Measurements from ENCODE around the gene ASB15. TPM values are rescaled to one million over a fixed set of nuclear protein-coding genes. Genes with fewer than 3 reads are reported as not detected.
"Not testable (repeated sequence)": the region's sequence is repeated elsewhere in the genome, so short reads cannot be mapped to it uniquely, and the experiment has no call there.

Gene ASB15
- total and polyA plus RNA-seq, 3 experiments from 2014 or later = 0.03 TPM; not detected in 2

- no peaks in the 10 kb centered on the region for H3K36me3 Mint-ChIP-seq
- no peak overlapping the region for H3K4me3 Mint-ChIP-seq
- H3K9me3 Mint-ChIP-seq = no peaks in the 10 kb centered on the region
- ChIA-PET CTCF (no interaction called here), POLR2A (no interaction called here)
- H3K4me1 Mint-ChIP-seq = no peaks in the 10 kb centered on the region
- no peaks in the 10 kb centered on the region for H3K4me1 ChIP-seq (ENCODE audit: insufficient read depth, low read length)
- H3K27ac Mint-ChIP-seq = no peak overlapping the region
- no peaks in the 10 kb centered on the region for H3K9me3 ChIP-seq (ENCODE audit: low read length)
- H3K27me3 Mint-ChIP-seq = peaks cover 7 to 30% of the 10 kb centered on the region in 2 donors
- H3K27me3 ChIP-seq (ENCODE audit: insufficient read depth, low read length, poor library complexity, severe bottlenecking) = peaks cover 4% of the 10 kb centered on the region
- no peak for DNase-seq
- no peak overlapping the region for H3K4me3 ChIP-seq (ENCODE audit: low read length)
- H3K27ac ChIP-seq (ENCODE audit: low read depth, low read length) = no peak overlapping the region
- H3K36me3 ChIP-seq (ENCODE audit: insufficient read depth, low read length) = no peaks in the 10 kb centered on the region
Measured at GRCh38 chr7:123632808-123633207, 31.2 kb downstream of the ASB15 start.

- CTCF ChIA-PET = no interaction called here
- no peaks in the 10 kb centered on the region for H3K9me3 Mint-ChIP-seq
Measured at GRCh38 chr7:123633553-123633952, 31.9 kb downstream of the ASB15 start.

GRCh38 chr7:123634011-123634573 is 32.5 kb downstream of the ASB15 start:
- H3K27ac Mint-ChIP-seq; H3K9me3 Mint-ChIP-seq; H3K9me3 ChIP-seq (ENCODE audit: low read length); H3K36me3 Mint-ChIP-seq; H3K36me3 ChIP-seq (ENCODE audit: insufficient read depth, low read length); H3K4me3 ChIP-seq (ENCODE audit: low read length); CTCF ChIA-PET; H3K27me3 ChIP-seq (ENCODE audit: insufficient read depth, low read length, poor library complexity, severe bottlenecking); POLR2A ChIA-PET; H3K4me1 ChIP-seq (ENCODE audit: insufficient read depth, low read length); H3K27ac ChIP-seq (ENCODE audit: low read depth, low read length); DNase-seq; H3K4me3 Mint-ChIP-seq; H3K4me1 Mint-ChIP-seq: not testable (repeated sequence)
- H3K27me3 Mint-ChIP-seq = peaks cover 7 to 38% of the 10 kb centered on the region in 2 donors

More at GRCh38 chr7:123633553-123633952, 31.9 kb downstream of the ASB15 start:
- H3K4me3 Mint-ChIP-seq = no peak overlapping the region
- H3K27me3 ChIP-seq (ENCODE audit: insufficient read depth, low read length, poor library complexity, severe bottlenecking) = peaks cover 4% of the 10 kb centered on the region
- H3K4me1 ChIP-seq (ENCODE audit: insufficient read depth, low read length) = no peaks in the 10 kb centered on the region
- no peaks in the 10 kb centered on the region for H3K36me3 ChIP-seq (ENCODE audit: insufficient read depth, low read length)
- POLR2A ChIA-PET = no interaction called here
- H3K27ac Mint-ChIP-seq = no peak overlapping the region
- no peaks in the 10 kb centered on the region for H3K9me3 ChIP-seq (ENCODE audit: low read length)
- H3K27me3 Mint-ChIP-seq = peaks cover 7 to 38% of the 10 kb centered on the region in 2 donors
- H3K36me3 Mint-ChIP-seq = no peaks in the 10 kb centered on the region
- DNase-seq = no peak
- H3K27ac ChIP-seq (ENCODE audit: low read depth, low read length) = no peak overlapping the region
- no peak overlapping the region for H3K4me3 ChIP-seq (ENCODE audit: low read length)
- no peaks in the 10 kb centered on the region for H3K4me1 Mint-ChIP-seq

GRCh38 chr7:123635551-123636359 is 34.1 kb downstream of the ASB15 start:
- H3K27ac ChIP-seq (ENCODE audit: low read depth, low read length) = no peak overlapping the region
- H3K4me1 Mint-ChIP-seq = no peaks in the 10 kb centered on the region
- POLR2A ChIA-PET = no interaction called here
- H3K27me3 ChIP-seq (ENCODE audit: insufficient read depth, low read length, poor library complexity, severe bottlenecking) = no peaks in the 10 kb centered on the region
- CTCF ChIA-PET = interaction anchor here (1.0 to 1.2 kb wide), 2 partner anchors 229 to 236 kb away, joined by 3 to 7 read pairs; no protein-coding TSS in a partner anchor
- no peaks in the 10 kb centered on the region for H3K36me3 ChIP-seq (ENCODE audit: insufficient read depth, low read length)
- H3K4me1 ChIP-seq (ENCODE audit: insufficient read depth, low read length) = no peaks in the 10 kb centered on the region
- H3K36me3 Mint-ChIP-seq = no peaks in the 10 kb centered on the region
- no peak for DNase-seq
- no peak overlapping the region for H3K27ac Mint-ChIP-seq
- no peaks in the 10 kb centered on the region for H3K9me3 ChIP-seq (ENCODE audit: low read length)
- no peak overlapping the region for H3K4me3 ChIP-seq (ENCODE audit: low read length)
- H3K27me3 Mint-ChIP-seq = peaks cover 6 to 46% of the 10 kb centered on the region in 2 donors
- H3K9me3 Mint-ChIP-seq = no peaks in the 10 kb centered on the region
- no peak overlapping the region for H3K4me3 Mint-ChIP-seq

GRCh38 chr7:123637203-123637602 is 35.6 kb downstream of the ASB15 start:
- POLR2A ChIA-PET = no interaction called here
- H3K9me3 Mint-ChIP-seq = no peaks in the 10 kb centered on the region
- Histone ChIP-seq H3K27me3 (ENCODE audit: insufficient read depth, low read length, poor library complexity, severe bottlenecking) (no peaks in the 10 kb centered on the region), H3K36me3 (ENCODE audit: insufficient read depth, low read length) (no peaks in the 10 kb centered on the region), H3K4me1 (ENCODE audit: insufficient read depth, low read length) (no peaks in the 10 kb centered on the region), H3K27ac (ENCODE audit: low read depth, low read length) (no peak overlapping the region), H3K9me3 (ENCODE audit: low read length) (no peaks in the 10 kb centered on the region), H3K4me3 (ENCODE audit: low read length) (no peak overlapping the region)
- no peaks in the 10 kb centered on the region for H3K4me1 Mint-ChIP-seq
- no peak for DNase-seq
- H3K4me3 Mint-ChIP-seq = no peak overlapping the region
- H3K27me3 Mint-ChIP-seq = peaks cover 4 to 52% of the 10 kb centered on the region in 2 donors
- CTCF ChIA-PET = no interaction called here
- H3K27ac Mint-ChIP-seq = no peak overlapping the region
- no peaks in the 10 kb centered on the region for H3K36me3 Mint-ChIP-seq

GRCh38 chr7:123637878-123638277 is 36.3 kb downstream of the ASB15 start:
- no peak overlapping the region for H3K27ac Mint-ChIP-seq
- no peaks in the 10 kb centered on the region for H3K9me3 Mint-ChIP-seq
- no peaks in the 10 kb centered on the region for H3K4me1 ChIP-seq (ENCODE audit: insufficient read depth, low read length)
- no peak for DNase-seq
- peaks cover 4 to 53% of the 10 kb centered on the region in 2 donors for H3K27me3 Mint-ChIP-seq
- H3K36me3 Mint-ChIP-seq = no peaks in the 10 kb centered on the region
- CTCF ChIA-PET = no interaction called here
- H3K36me3 ChIP-seq (ENCODE audit: insufficient read depth, low read length) = no peaks in the 10 kb centered on the region
- no peaks in the 10 kb centered on the region for H3K9me3 ChIP-seq (ENCODE audit: low read length)
- H3K4me1 Mint-ChIP-seq = no peaks in the 10 kb centered on the region
- no peak overlapping the region for H3K4me3 Mint-ChIP-seq
- no peak overlapping the region for H3K4me3 ChIP-seq (ENCODE audit: low read length)
- no peak overlapping the region for H3K27ac ChIP-seq (ENCODE audit: low read depth, low read length)
- POLR2A ChIA-PET = no interaction called here
- no peaks in the 10 kb centered on the region for H3K27me3 ChIP-seq (ENCODE audit: insufficient read depth, low read length, poor library complexity, severe bottlenecking)

- no peak overlapping the region for H3K27ac ChIP-seq (ENCODE audit: low read depth, low read length)
- H3K4me1 Mint-ChIP-seq = no peaks in the 10 kb centered on the region
- H3K36me3 ChIP-seq (ENCODE audit: insufficient read depth, low read length) = no peaks in the 10 kb centered on the region
- ChIA-PET POLR2A (no interaction called here), CTCF (no interaction called here)
- H3K9me3 Mint-ChIP-seq = no peaks in the 10 kb centered on the region
- peaks cover 6 to 55% of the 10 kb centered on the region in 2 donors for H3K27me3 Mint-ChIP-seq
- no peaks in the 10 kb centered on the region for H3K9me3 ChIP-seq (ENCODE audit: low read length)
- peaks cover 2% of the 10 kb centered on the region for H3K27me3 ChIP-seq (ENCODE audit: insufficient read depth, low read length, poor library complexity, severe bottlenecking)
- H3K4me1 ChIP-seq (ENCODE audit: insufficient read depth, low read length) = no peaks in the 10 kb centered on the region
- H3K36me3 Mint-ChIP-seq = no peaks in the 10 kb centered on the region
- no peak overlapping the region for H3K4me3 Mint-ChIP-seq
- H3K27ac Mint-ChIP-seq = no peak overlapping the region
- DNase-seq = no peak
- H3K4me3 ChIP-seq (ENCODE audit: low read length) = no peak overlapping the region
Measured at GRCh38 chr7:123639631-123640030, 38.0 kb downstream of the ASB15 start.

GRCh38 chr7:123640583-123640982 is 39.0 kb downstream of the ASB15 start:
- no peaks in the 10 kb centered on the region for H3K9me3 Mint-ChIP-seq
- H3K27me3 Mint-ChIP-seq = peaks cover 11 to 57% of the 10 kb centered on the region in 2 donors
- POLR2A ChIA-PET = no interaction called here

More at GRCh38 chr7:123640583-123640982, 39.0 kb downstream of the ASB15 start:
- Mint-ChIP-seq H3K4me1 (no peaks in the 10 kb centered on the region), H3K4me3 (no peak overlapping the region), H3K27ac (no peak overlapping the region), H3K36me3 (no peaks in the 10 kb centered on the region)
- Histone ChIP-seq H3K27ac (ENCODE audit: low read depth, low read length) (no peak overlapping the region), H3K4me3 (ENCODE audit: low read length) (no peak overlapping the region), H3K27me3 (ENCODE audit: insufficient read depth, low read length, poor library complexity, severe bottlenecking) (peaks cover 3% of the 10 kb centered on the region), H3K9me3 (ENCODE audit: low read length) (no peaks in the 10 kb centered on the region), H3K36me3 (ENCODE audit: insufficient read depth, low read length) (no peaks in the 10 kb centered on the region), H3K4me1 (ENCODE audit: insufficient read depth, low read length) (no peaks in the 10 kb centered on the region)
- DNase-seq = no peak
- CTCF ChIA-PET = no interaction called here
